ENCODE data around the gene ZPLD1.

ZPLD1 gene

GRCh38 chr3:102443021-102443420 is 8.2 kb downstream of the ZPLD1 start:
- H3K4me3 ChIP-seq (ENCODE audit: low read length), result no peak overlapping the region
- no peaks in the 10 kb centered on the region for H3K9me3 ChIP-seq (ENCODE audit: control insufficient read depth, low read length)
- H3K27me3 ChIP-seq (ENCODE audit: control insufficient read depth, insufficient read depth, low read length), result no peaks in the 10 kb centered on the region
- no peaks in the 10 kb centered on the region for H3K36me3 ChIP-seq (ENCODE audit: control insufficient read depth, insufficient read depth, low read length)
- H3K9ac ChIP-seq (ENCODE audit: low read length), result no peak overlapping the region
- H3K4me1 ChIP-seq (ENCODE audit: control insufficient read depth, insufficient read depth, low read length), result no peaks in the 10 kb centered on the region

- no peaks in the 10 kb centered on the region for H3K4me1 ChIP-seq (ENCODE audit: control insufficient read depth, insufficient read depth, low read length)
- no peak overlapping the region for H3K4me3 ChIP-seq (ENCODE audit: low read length)
- no peaks in the 10 kb centered on the region for H3K27me3 ChIP-seq (ENCODE audit: control insufficient read depth, insufficient read depth, low read length)
- no peak overlapping the region for H3K9ac ChIP-seq (ENCODE audit: low read length)
- H3K36me3 ChIP-seq (ENCODE audit: control insufficient read depth, insufficient read depth, low read length), result no peaks in the 10 kb centered on the region
- no peaks in the 10 kb centered on the region for H3K9me3 ChIP-seq (ENCODE audit: control insufficient read depth, low read length)
Measured at GRCh38 chr3:102444101-102444500, 9.3 kb downstream of the ZPLD1 start.

- no peak overlapping the region for H3K4me3 ChIP-seq (ENCODE audit: low read length)
- no peaks in the 10 kb centered on the region for H3K9me3 ChIP-seq (ENCODE audit: control insufficient read depth, low read length)
- H3K27me3 ChIP-seq (ENCODE audit: control insufficient read depth, insufficient read depth, low read length), result no peaks in the 10 kb centered on the region
- H3K4me1 ChIP-seq (ENCODE audit: control insufficient read depth, insufficient read depth, low read length), result no peaks in the 10 kb centered on the region
- H3K9ac ChIP-seq (ENCODE audit: low read length), result no peak overlapping the region
- H3K36me3 ChIP-seq (ENCODE audit: control insufficient read depth, insufficient read depth, low read length), result no peaks in the 10 kb centered on the region
Measured at GRCh38 chr3:102447272-102447671, 12.5 kb downstream of the ZPLD1 start.

- Histone ChIP-seq H3K9ac (ENCODE audit: low read length) (no peak overlapping the region), H3K27me3 (ENCODE audit: control insufficient read depth, insufficient read depth, low read length) (no peaks in the 10 kb centered on the region), H3K36me3 (ENCODE audit: control insufficient read depth, insufficient read depth, low read length) (no peaks in the 10 kb centered on the region), H3K4me1 (ENCODE audit: control insufficient read depth, insufficient read depth, low read length) (no peaks in the 10 kb centered on the region), H3K9me3 (ENCODE audit: control insufficient read depth, low read length) (no peaks in the 10 kb centered on the region), H3K4me3 (ENCODE audit: low read length) (no peak overlapping the region)
Measured at GRCh38 chr3:102449341-102449740, 14.5 kb downstream of the ZPLD1 start.

GRCh38 chr3:102449930-102450329 is 15.1 kb downstream of the ZPLD1 start:
- H3K4me1 ChIP-seq (ENCODE audit: control insufficient read depth, insufficient read depth, low read length), result no peaks in the 10 kb centered on the region
- H3K36me3 ChIP-seq (ENCODE audit: control insufficient read depth, insufficient read depth, low read length), result no peaks in the 10 kb centered on the region
- H3K9ac ChIP-seq (ENCODE audit: low read length), result no peak overlapping the region
- no peaks in the 10 kb centered on the region for H3K9me3 ChIP-seq (ENCODE audit: control insufficient read depth, low read length)
- no peaks in the 10 kb centered on the region for H3K27me3 ChIP-seq (ENCODE audit: control insufficient read depth, insufficient read depth, low read length)
- H3K4me3 ChIP-seq (ENCODE audit: low read length), result no peak overlapping the region

- H3K27me3 ChIP-seq (ENCODE audit: control insufficient read depth, insufficient read depth, low read length), result no peaks in the 10 kb centered on the region
- no peak overlapping the region for H3K9ac ChIP-seq (ENCODE audit: low read length)
- H3K36me3 ChIP-seq (ENCODE audit: control insufficient read depth, insufficient read depth, low read length), result no peaks in the 10 kb centered on the region
- H3K4me1 ChIP-seq (ENCODE audit: control insufficient read depth, insufficient read depth, low read length), result no peaks in the 10 kb centered on the region
- no peaks in the 10 kb centered on the region for H3K9me3 ChIP-seq (ENCODE audit: control insufficient read depth, low read length)
- H3K4me3 ChIP-seq (ENCODE audit: low read length), result no peak overlapping the region
Measured at GRCh38 chr3:102450976-102451375, 16.2 kb downstream of the ZPLD1 start.

GRCh38 chr3:102451543-102451942 is 16.7 kb downstream of the ZPLD1 start:
- no peaks in the 10 kb centered on the region for H3K9me3 ChIP-seq (ENCODE audit: control insufficient read depth, low read length)
- no peaks in the 10 kb centered on the region for H3K4me1 ChIP-seq (ENCODE audit: control insufficient read depth, insufficient read depth, low read length)
- H3K9ac ChIP-seq (ENCODE audit: low read length), result no peak overlapping the region
- no peaks in the 10 kb centered on the region for H3K36me3 ChIP-seq (ENCODE audit: control insufficient read depth, insufficient read depth, low read length)
- H3K27me3 ChIP-seq (ENCODE audit: control insufficient read depth, insufficient read depth, low read length), result no peaks in the 10 kb centered on the region
- H3K4me3 ChIP-seq (ENCODE audit: low read length), result no peak overlapping the region

- Histone ChIP-seq H3K9ac (ENCODE audit: low read length) (no peak overlapping the region), H3K4me3 (ENCODE audit: low read length) (no peak overlapping the region), H3K4me1 (ENCODE audit: control insufficient read depth, insufficient read depth, low read length) (no peaks in the 10 kb centered on the region), H3K36me3 (ENCODE audit: control insufficient read depth, insufficient read depth, low read length) (no peaks in the 10 kb centered on the region), H3K27me3 (ENCODE audit: control insufficient read depth, insufficient read depth, low read length) (no peaks in the 10 kb centered on the region), H3K9me3 (ENCODE audit: control insufficient read depth, low read length) (no peaks in the 10 kb centered on the region)
Measured at GRCh38 chr3:102454181-102454580, 19.4 kb downstream of the ZPLD1 start.

- Histone ChIP-seq H3K4me3 (ENCODE audit: low read length) (no peak overlapping the region), H3K36me3 (ENCODE audit: control insufficient read depth, insufficient read depth, low read length) (no peaks in the 10 kb centered on the region), H3K27me3 (ENCODE audit: control insufficient read depth, insufficient read depth, low read length) (no peaks in the 10 kb centered on the region), H3K9ac (ENCODE audit: low read length) (no peak overlapping the region), H3K9me3 (ENCODE audit: control insufficient read depth, low read length) (no peaks in the 10 kb centered on the region), H3K4me1 (ENCODE audit: control insufficient read depth, insufficient read depth, low read length) (no peaks in the 10 kb centered on the region)
Measured at GRCh38 chr3:102457644-102458043, 22.8 kb downstream of the ZPLD1 start.

- H3K27me3 ChIP-seq (ENCODE audit: control insufficient read depth, insufficient read depth, low read length), result no peaks in the 10 kb centered on the region
- no peaks in the 10 kb centered on the region for H3K4me1 ChIP-seq (ENCODE audit: control insufficient read depth, insufficient read depth, low read length)
- H3K9me3 ChIP-seq (ENCODE audit: control insufficient read depth, low read length), result no peaks in the 10 kb centered on the region
- H3K9ac ChIP-seq (ENCODE audit: low read length), result no peak overlapping the region
- H3K4me3 ChIP-seq (ENCODE audit: low read length), result no peak overlapping the region
- no peaks in the 10 kb centered on the region for H3K36me3 ChIP-seq (ENCODE audit: control insufficient read depth, insufficient read depth, low read length)
Measured at GRCh38 chr3:102460579-102460978, 25.8 kb downstream of the ZPLD1 start.

GRCh38 chr3:102464261-102464660 is 29.4 kb downstream of the ZPLD1 start:
- peaks cover 4% of the 10 kb centered on the region for H3K27me3 ChIP-seq (ENCODE audit: control insufficient read depth, insufficient read depth, low read length)
- H3K4me1 ChIP-seq (ENCODE audit: control insufficient read depth, insufficient read depth, low read length), result no peaks in the 10 kb centered on the region
- H3K9ac ChIP-seq (ENCODE audit: low read length), result no peak overlapping the region
- no peak overlapping the region for H3K4me3 ChIP-seq (ENCODE audit: low read length)
- H3K36me3 ChIP-seq (ENCODE audit: control insufficient read depth, insufficient read depth, low read length), result no peaks in the 10 kb centered on the region
- no peaks in the 10 kb centered on the region for H3K9me3 ChIP-seq (ENCODE audit: control insufficient read depth, low read length)

GRCh38 chr3:102466001-102466400 is 31.2 kb downstream of the ZPLD1 start:
- Histone ChIP-seq H3K4me3 (ENCODE audit: low read length) (no peak overlapping the region), H3K36me3 (ENCODE audit: control insufficient read depth, insufficient read depth, low read length) (no peaks in the 10 kb centered on the region), H3K9ac (ENCODE audit: low read length) (no peak overlapping the region), H3K9me3 (ENCODE audit: control insufficient read depth, low read length) (no peaks in the 10 kb centered on the region), H3K4me1 (ENCODE audit: control insufficient read depth, insufficient read depth, low read length) (no peaks in the 10 kb centered on the region), H3K27me3 (ENCODE audit: control insufficient read depth, insufficient read depth, low read length) (peaks cover 4% of the 10 kb centered on the region)

GRCh38 chr3:102470066-102470465 is 35.3 kb downstream of the ZPLD1 start:
- Histone ChIP-seq H3K27me3 (ENCODE audit: control insufficient read depth, insufficient read depth, low read length) (peaks cover 4% of the 10 kb centered on the region), H3K4me3 (ENCODE audit: low read length) (no peak overlapping the region), H3K4me1 (ENCODE audit: control insufficient read depth, insufficient read depth, low read length) (no peaks in the 10 kb centered on the region), H3K9me3 (ENCODE audit: control insufficient read depth, low read length) (no peaks in the 10 kb centered on the region), H3K36me3 (ENCODE audit: control insufficient read depth, insufficient read depth, low read length) (no peaks in the 10 kb centered on the region), H3K9ac (ENCODE audit: low read length) (no peak overlapping the region)
